Activated CD4-positive, CD25-positive, alpha-beta regulatory T cell treated with anti-CD3 and anti-CD28 coated beads, Interleukin-2, amount 50 U/mL, for 72 hours (primary cell): Measurements from ENCODE around the gene SPRR5.

Experiments
- DNase-seq: peaks from one replicate; pipeline ENCODE4 v3.0.0; 2021

SPRR5 gene

GRCh38 chr1:152986578-152986977, 39.6 kb downstream of the SPRR5 start:
- DNase-seq, result no peak

- no peak for DNase-seq
Observed at GRCh38 chr1:152993186-152993585, 46.2 kb downstream of the SPRR5 start.

GRCh38 chr1:152995842-152996241, 48.8 kb downstream of the SPRR5 start:
- DNase-seq, result no peak

GRCh38 chr1:152996633-152997400, 49.8 kb downstream of the SPRR5 start:
- no peak for DNase-seq

- no peak for DNase-seq
Observed at GRCh38 chr1:152997901-152998300, 50.9 kb downstream of the SPRR5 start.

GRCh38 chr1:152998476-152998875, 51.5 kb downstream of the SPRR5 start:
- no peak for DNase-seq
